HG02642 (cell line): ENCODE data around the gene ATL1.
A peak's percentile ranks its signal among the peaks of the same experiment; 100 is the strongest.
"Not testable (repeated sequence)": the region's sequence is repeated elsewhere in the genome, so short reads cannot be mapped to it uniquely, and the experiment has no call there.

Source experiments
- ATAC-seq: cut with Tn5 transposase; IDR thresholded peaks from one replicate; pipeline ENCODE4 v1.9.1; 2021; ENCODE audit warnings: mild to moderate bottlenecking; ENCODE audit not compliant: unreplicated experiment, poor library complexity

Gene ATL1

DNA sequence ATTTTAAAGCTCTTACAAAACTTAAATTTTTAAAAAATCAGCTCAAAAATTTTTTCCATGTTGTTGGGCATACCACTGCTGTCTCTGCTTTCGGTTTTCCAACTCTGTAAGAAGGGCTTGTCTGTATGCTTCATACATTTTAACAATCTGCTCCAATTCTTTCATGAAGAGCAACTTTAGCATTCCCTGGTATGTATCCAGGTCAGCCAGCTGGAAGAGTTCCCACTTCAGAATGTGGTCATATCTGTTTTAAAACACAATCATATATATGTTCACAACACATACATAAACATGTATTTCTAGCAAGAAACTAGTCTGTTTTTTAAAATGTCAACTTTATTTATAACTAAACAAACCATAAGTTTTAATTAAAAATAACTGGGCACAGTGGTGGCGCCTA is 75.2 kb downstream of the ATL1 start:
- ATAC-seq: no peak

- peak; percentile 89 for ATAC-seq
Measured at GRCh38 chr14:50647282-50647681, 87.3 kb downstream of the ATL1 start.

- no peak for ATAC-seq
Measured at GRCh38 chr14:50647753-50648152, 87.8 kb downstream of the ATL1 start.

DNA sequence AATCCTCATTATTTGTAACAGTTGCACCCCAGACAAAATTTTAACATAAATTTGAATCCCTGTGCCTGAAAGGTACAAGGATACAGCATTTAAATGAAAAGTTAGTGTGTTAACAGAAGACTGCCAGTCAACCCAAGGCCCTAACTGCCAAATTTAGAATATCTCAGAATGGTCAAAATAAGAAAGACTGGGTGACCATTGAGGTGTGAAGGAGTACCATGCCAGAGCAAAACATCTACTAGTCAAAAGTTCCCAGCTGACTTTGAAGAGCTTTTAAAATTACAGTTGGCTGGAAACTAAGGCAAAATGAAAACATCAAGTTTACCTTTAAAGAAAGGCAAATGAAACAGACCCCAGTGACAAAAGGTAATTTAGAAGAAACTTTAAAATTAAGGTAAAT is 89.7 kb downstream of the ATL1 start:
- ATAC-seq: no peak

DNA sequence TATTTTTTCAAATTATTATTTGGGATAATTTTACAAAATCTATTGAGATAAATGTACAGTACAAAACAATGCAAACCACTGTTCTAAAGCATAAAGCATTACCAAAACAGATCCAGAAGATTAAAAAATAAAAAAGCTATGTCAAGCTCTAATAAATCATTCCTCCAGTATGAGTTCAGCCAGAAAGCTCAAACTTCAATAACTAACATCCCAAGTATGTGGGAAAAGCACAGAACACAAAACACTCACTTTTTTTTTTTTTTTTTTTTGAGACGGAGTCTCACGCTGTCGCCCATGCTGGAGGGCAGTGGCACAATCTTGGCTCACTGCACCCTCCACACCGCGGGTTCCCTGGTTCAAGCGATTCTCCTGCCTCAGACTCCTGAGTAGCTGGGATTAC is 96.8 kb downstream of the ATL1 start:
- ATAC-seq: no peak

DNA sequence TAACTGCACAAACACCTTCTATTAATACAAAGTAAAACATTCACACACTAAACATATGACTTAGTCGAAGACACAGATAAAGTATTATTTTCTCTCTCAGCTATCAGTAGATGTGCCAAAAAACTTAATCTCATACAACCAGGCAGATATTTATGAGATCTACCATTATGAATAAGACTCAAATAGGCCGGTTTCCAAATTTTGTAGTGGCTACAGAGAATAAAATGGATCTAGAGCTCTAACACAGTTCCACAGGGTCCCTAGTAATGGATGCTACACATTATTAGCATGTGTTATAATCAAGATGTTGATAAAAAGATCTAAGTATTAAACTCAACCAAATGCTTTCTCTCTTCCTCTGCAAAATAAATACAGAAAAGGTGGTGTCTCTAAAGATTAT is 97.8 kb downstream of the ATL1 start:
- no peak for ATAC-seq

GRCh38 chr14:50658203-50658602 is 98.3 kb downstream of the ATL1 start:
- no peak for ATAC-seq

GRCh38 chr14:50659327-50659974 is 99.5 kb downstream of the ATL1 start:
- ATAC-seq: no peak

GRCh38 chr14:50664579-50664978 is 104.6 kb downstream of the ATL1 start:
- ATAC-seq: not testable (repeated sequence)

GRCh38 chr14:50665300-50665699 is 105.4 kb downstream of the ATL1 start:
- peak; percentile 29 for ATAC-seq

DNA sequence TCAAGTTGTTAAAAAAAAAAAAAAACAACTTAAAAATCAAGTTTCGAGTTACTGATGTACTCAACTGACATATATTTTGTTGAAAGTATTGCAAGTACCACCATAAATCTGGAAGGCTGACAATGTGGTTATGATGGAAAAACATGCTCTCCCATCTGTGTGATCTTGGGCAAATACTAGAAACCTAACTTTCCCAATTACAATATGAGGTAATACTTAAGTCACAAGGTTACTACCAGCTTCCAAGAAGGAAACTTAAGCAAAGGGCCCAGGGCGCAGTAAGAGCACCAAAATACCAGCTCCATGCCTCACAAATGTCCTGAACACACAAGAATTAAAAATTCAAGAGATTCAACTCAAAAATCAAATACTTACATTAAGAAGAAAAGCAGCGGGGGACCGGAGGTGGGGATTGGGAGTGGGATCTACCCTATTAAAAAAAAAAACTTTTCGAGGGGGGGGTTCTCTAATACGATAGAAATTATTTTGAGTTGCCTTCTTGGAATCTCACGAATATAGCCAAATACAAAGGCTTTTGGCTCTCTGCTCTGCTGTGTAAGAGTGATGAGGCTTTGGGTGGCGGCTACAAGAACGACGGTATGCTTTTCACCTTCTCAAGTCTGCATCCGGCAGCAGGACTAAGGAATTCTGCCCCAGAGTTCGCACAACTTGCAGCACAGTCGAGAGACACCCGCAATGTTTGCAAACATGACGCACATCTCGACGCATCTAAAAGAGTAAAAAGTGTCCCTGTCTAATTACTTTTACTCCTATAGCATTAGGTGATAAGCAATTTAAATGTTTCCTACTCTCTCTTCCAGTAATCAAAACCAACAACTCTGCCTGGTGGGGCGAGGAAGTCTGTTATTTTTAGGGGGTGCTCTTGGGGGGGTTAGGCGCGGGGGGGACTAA is 107.1 kb downstream of the ATL1 start:
- no peak for ATAC-seq

DNA sequence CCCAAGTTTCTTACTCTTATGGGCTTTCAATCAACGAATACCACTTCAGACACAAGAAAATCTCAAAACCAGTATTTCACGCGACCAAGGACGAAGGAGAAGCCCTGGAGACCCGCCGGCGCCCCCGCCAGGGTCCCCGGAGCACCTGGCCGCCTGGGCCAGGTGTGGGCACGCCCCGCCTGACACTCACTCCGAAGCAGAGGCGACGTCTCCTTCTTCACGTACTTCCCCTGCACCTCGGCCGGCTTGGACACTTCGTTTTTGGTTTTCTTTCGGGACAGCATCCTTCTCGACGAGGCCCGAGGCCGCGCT is 107.7 kb downstream of the ATL1 start:
- ATAC-seq: peak; percentile 48

DNA sequence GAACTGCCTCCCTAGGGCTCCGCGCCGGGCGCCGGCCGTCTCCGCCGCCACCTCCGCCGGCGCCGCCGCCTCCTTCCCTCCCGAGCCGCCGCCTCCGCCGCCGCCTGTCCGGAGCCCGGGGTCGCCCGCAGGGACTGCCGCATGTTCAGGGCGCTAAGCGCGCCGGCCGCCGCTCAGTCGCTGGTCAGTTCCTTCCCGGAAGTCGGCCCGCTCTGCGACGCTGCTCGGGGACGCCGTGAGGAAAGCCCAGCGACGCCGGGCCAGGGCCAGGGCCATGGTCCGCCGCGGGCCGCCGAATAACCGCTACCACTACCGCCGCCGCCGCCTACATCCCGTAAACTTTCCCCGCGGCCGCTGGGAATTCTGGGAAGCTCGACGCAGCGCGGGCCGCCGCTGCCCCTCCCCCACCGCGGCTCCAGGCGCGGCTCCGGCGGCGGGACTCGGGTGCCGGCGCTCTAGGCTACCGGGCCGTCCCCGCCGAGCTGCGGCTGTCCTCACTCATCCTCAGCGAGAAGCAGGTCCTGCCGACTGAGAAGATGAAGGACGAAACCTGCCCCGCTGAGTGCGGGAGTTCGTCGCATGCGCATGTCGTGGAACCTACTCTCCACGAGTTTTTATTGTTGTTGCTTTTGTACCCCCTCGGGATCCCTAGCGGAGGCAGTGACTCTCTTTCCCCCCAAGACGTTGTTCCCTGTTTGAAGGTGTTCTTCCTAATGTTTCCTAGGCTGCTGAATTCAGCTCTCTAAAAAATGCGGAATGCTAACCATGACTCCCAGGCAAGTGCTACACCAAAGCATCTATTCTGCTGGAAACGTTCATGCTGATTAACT is 108.3 kb downstream of the ATL1 start, which contains the start of gene SAV1:
SAV1 (minus strand) TSS at position 311 of the 830 bp plus-strand sequence. CDS start 339 bp downstream, outside the sequence.
- peak; percentile 67 for ATAC-seq

DNA sequence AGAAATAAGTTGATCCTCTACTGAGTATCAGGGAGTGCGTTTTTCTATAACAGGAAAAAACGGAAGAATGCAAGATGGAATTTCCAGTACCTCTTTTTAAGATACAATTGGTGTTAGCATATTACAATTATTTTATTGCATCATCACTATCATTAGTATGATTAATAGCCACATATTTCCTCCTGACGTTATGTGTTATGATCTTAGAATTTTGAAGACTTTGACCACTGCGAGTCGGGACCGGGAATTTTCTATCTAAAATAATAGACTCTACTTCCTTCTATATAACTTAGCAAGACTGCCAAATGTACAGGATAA is 108.8 kb downstream of the ATL1 start:
- no peak for ATAC-seq

DNA sequence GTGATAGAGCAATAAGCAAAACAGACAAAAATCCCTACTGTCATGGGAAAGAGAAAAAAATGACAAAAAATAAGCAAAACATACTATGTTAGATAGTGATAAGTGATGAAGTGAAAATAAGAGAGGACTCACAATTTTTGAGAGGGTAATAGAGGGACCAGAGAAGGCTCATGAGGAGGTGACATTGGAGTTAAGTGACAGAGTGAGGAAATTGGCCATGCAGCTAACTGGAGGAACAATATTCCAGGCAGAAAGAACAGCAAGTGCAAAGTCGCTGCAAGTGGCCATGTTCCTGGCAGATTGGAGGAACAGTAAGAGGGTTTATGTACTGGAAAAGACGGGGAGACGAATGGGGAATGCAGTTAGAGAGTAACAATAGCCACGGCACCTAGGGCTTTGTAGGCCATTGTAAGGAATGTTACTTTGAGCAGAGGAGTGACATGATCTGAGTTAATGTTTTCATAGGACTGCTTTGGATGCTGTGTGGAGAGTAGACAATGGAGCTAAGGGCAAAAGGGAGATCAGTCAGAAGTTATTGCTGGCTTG is 109.6 kb downstream of the ATL1 start:
- no peak for ATAC-seq

GRCh38 chr14:50670196-50670865 is 110.4 kb downstream of the ATL1 start:
- no peak for ATAC-seq

GRCh38 chr14:50670866-50671256 is 110.9 kb downstream of the ATL1 start:
- no peak for ATAC-seq

DNA sequence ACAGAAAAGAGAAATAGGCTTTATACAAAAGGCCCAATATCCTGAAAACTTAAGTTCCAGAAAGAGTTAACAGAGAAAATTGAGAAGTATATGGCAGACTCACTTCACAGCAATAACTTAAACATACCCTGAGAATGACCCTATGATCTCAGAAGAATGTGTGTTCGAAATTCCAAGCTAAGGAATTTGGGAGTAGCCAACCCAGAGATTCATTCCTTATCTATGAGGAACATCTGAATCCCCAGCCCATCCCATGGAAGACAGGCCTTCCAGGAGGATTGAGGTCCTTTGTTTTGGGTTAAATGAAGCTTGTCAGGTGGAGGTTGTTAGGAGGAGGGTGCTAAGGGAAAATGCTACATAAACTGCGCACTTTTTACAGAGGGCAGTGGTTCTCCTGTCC is 115.7 kb downstream of the ATL1 start:
- no peak for ATAC-seq

GRCh38 chr14:50676814-50677516 is 117.0 kb downstream of the ATL1 start:
- peak; percentile 39 for ATAC-seq
